AG10803 (cell line): Measurements from ENCODE around the gene MRPL33.

Experiments
- DNase-seq: peaks from one replicate; pipeline ENCODE4 v3.0.0; 2010; ENCODE audit warnings: low read depth
- H3K4me3 ChIP-seq: 2 replicates; pipeline ENCODE4 v1.5.1; 2011; ENCODE audit warnings: mild to moderate bottlenecking, low read length, control low read depth
- TF ChIP-seq, protein P1 (sequence below): conservative IDR thresholded peaks from 2 replicates; pipeline ENCODE4 v1.5.1; 2011; ENCODE audit warnings: mild to moderate bottlenecking, low read length, control low read depth, inconsistent platforms

MRPL33 gene

DNA sequence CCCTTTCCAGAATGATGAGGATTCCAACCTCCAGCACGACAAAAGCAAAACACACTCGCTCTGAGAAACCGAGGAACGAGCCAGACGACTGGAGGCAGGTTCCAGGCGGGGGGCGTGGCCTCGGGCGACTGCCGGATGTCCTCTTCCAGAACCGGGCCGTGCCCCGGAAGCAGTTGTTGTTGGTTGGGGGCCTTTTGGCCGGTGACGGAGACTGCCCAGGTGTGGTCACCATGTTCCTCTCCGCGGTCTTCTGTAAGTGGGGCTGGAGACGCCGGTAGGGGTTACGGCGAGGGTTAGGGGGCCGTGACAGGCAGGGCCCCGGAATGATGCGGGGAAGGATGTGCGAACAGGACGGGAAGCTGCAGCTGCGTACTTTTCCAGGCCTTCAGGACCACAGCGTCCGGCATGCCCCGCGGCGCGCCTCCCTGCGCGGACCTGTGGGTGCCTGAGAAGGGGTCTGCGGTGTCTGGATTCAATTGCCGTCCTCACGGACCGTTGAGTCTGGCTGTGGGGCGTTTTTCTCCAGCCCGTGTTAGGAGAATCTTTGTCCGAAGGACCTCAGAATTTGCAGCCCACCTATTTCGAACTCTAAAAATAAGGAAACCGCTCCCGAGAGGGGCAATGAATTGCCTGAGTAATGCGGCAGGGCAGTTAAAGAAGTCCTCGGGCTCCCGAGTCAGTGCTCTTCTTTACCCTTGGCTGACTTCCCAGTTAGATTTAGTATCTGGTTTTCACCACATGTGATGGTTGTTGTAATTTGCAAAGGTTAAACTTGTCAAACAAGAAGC, at the start of gene MRPL33:
Gene MRPL33, plus strand, starts transcription at position 172 of the 788 bp plus-strand sequence. Its CDS starts 59 bp downstream, at position 231.
- TF ChIP-seq, protein P1, sequence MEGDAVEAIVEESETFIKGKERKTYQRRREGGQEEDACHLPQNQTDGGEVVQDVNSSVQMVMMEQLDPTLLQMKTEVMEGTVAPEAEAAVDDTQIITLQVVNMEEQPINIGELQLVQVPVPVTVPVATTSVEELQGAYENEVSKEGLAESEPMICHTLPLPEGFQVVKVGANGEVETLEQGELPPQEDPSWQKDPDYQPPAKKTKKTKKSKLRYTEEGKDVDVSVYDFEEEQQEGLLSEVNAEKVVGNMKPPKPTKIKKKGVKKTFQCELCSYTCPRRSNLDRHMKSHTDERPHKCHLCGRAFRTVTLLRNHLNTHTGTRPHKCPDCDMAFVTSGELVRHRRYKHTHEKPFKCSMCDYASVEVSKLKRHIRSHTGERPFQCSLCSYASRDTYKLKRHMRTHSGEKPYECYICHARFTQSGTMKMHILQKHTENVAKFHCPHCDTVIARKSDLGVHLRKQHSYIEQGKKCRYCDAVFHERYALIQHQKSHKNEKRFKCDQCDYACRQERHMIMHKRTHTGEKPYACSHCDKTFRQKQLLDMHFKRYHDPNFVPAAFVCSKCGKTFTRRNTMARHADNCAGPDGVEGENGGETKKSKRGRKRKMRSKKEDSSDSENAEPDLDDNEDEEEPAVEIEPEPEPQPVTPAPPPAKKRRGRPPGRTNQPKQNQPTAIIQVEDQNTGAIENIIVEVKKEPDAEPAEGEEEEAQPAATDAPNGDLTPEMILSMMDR = no peak
- peak within 1 kb of the TSS; percentile 86 for H3K4me3 ChIP-seq
- peak; percentile 85 for DNase-seq

- DNase-seq = no peak
- TF ChIP-seq, protein P1 = no peak
Measured at GRCh38 chr2:27721884-27722485, 49.5 kb upstream of the MRPL33 start.

DNA sequence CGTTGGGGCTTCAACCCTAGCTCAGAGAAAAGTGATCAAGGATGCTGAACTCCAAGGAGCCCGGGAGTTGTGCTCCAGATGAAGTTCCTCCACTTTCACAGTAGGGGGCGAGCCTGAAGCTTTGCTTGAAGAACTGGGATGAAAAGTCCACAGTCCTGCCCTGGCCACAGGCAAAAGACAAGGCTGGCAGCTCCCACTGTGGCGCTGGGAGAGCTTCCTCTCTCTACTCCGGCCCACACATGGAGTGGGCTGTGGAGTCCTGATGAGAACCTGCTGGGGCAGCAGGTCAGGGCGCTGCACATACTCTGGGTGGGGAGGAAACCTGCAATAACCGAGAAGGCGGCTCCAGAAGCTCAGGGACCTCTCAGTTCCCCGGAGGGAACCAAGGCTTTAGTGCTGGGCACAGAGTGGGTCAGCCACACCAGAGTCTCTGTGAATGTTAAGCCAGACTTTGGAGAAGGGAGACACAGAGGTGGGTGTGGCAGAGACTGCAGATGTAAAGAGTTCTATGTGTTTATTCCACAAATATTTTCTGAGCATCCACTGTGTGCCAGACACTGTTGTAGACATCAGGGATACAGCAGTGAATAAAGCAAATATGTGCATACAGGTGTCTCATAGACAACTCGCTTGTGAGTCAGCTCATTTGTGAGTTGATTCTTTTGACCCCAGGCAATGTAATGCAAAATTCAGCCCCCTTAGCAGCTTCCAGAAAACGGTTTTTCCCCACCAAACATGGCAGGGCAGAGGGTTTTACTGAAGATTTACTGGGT, 48.0 kb upstream of the MRPL33 start:
- no peak overlapping the region for H3K4me3 ChIP-seq
- peak; percentile 79 for DNase-seq
- TF ChIP-seq, protein P1 = peak; percentile 89

More at GRCh38 chr2:27721884-27722485, 49.5 kb upstream of the MRPL33 start:
- H3K4me3 ChIP-seq = no peak overlapping the region

DNA sequence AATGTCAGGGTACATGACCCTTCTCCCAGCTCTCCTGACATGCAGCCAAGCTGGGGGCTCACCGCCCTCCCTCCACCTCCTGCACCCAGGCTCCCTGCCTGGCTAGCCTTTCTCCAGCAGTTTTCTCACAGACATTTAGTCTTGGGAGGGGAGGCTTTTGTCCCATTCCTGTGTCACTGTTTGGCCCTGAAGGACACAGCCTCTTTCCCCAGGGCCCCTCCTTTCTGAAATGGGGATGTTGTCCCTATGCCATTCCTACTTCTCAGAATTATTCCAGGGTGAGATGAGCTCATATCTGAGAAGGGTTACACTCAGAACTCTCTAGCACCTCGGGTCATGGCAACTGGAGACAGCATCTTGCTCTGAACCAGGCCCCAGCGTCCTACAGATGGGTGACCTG, 47.3 kb upstream of the MRPL33 start:
- no peak for DNase-seq
- no peak overlapping the region for H3K4me3 ChIP-seq
- TF ChIP-seq, protein P1 = no peak

DNA sequence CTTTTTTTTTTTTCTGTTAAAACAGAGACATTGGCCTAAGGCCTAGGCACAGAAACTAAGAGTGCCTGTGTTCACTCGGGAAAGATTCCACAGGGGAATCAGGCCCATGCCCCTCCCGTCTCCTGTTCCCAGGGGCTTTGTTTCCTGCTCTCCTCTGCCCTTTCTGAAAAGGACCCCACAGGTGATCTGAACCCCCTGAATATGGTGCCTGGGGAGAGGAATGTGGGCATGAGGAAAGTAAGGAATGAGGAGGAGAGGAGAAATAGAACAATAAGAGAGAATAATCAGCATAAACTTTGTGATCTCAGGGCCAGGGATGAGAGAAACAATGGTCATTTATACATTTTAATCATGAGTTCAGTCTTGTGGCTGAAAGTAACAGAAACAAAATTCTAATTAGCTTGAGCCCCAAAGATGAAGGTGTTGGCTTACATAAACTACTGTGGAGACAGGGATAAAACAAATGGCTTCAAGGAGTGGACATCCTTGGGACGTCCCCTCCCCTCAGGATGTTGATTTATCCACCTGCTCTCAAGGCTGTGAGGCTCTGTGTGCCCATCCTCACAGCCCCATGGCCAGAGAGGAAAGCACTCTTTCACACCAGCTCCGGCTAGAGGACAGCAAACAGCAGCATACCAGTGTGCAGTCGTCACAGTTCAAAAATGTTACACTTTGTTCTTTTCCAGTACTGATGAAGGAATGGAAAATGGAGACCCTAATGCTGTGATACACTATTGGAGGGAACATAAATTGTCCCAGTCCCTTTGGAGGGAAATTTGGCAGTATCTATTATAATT, 46.4 kb upstream of the MRPL33 start:
- TF ChIP-seq, protein P1 = no peak
- no peak overlapping the region for H3K4me3 ChIP-seq
- DNase-seq = peak; percentile 54

DNA sequence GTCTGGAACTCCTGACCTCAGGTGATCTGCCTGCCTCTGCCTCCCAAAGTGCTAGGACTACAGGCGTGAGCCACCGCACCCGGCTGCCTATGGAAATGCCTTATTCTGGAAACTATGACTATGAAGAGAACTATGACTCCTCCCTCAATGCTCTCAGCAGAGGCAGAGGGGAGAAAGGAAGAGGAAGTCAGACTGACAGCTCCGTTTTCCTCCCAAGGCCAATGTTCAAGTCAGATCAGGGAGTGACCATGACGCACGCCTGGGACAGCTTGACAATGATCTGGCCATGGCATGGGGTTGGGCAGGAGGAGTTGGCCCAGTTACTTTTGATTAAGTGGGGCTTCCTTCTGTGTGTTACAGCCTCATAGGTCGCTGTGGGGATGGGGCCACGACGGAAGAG, 44.3 kb upstream of the MRPL33 start:
- H3K4me3 ChIP-seq = no peak overlapping the region
- no peak for DNase-seq
- TF ChIP-seq, protein P1 = no peak
